ENCODE results near the gene CT47A1. TPM values are rescaled to one million over a fixed set of nuclear protein-coding genes. Genes with fewer than 3 reads are reported as not detected.

Gene CT47A1
- total and polyA plus RNA-seq, 2 of the 4 experiments (the other 2 are of a cell fraction) = not detected

GRCh38 chrX:121000589-121000988 is 15.0 kb upstream of the CT47A1 start:
- no peak overlapping the region for H3K27ac ChIP-seq (ENCODE audit: insufficient read depth, low read length)
- no peak overlapping the region for H3K23ac ChIP-seq (ENCODE audit: low read depth, low read length)
- no peaks in the 10 kb centered on the region for H3K9me3 ChIP-seq (ENCODE audit: control insufficient read depth, insufficient read depth, low read length)
- H4K20me1 ChIP-seq (ENCODE audit: insufficient read depth, low read length) = no peaks in the 10 kb centered on the region
- no peaks in the 10 kb centered on the region for H3K36me3 ChIP-seq (ENCODE audit: control insufficient read depth, insufficient read depth, low read length)
- no peak overlapping the region for H3K18ac ChIP-seq (ENCODE audit: low read depth, low read length)
- BruUV-seq (replicated peaks) = no TSS peak
- H3K4me1 ChIP-seq (ENCODE audit: control insufficient read depth, insufficient read depth, low read length) = no peaks in the 10 kb centered on the region
- no peak overlapping the region for H4K8ac ChIP-seq (ENCODE audit: low read depth in 2 of 2, low read length in 2 of 2)
- no peaks in the 10 kb centered on the region for H3K27me3 ChIP-seq (ENCODE audit: control insufficient read depth, insufficient read depth, low read length)
- H2BK120ac ChIP-seq (ENCODE audit: low read depth, low read length) = no peak overlapping the region
- H2BK15ac ChIP-seq (ENCODE audit: low read depth, low read length) = no peak overlapping the region
- ATAC-seq (ENCODE audit: low read depth) (no peak), DNase-seq (no peak)
- no peak overlapping the region for H2AFZ ChIP-seq (replicated peaks; ENCODE audit: low read length, poor library complexity)
- no peaks in the 10 kb centered on the region for H3K9me1 ChIP-seq (ENCODE audit: insufficient read depth, low read length)
- no peak overlapping the region for H3K4ac ChIP-seq (ENCODE audit: low read depth, low read length)
- no peaks in the 10 kb centered on the region for H3K79me1 ChIP-seq (ENCODE audit: low read depth in 1 of 2, low read length in 2 of 2)
- no peak overlapping the region for H3K9ac ChIP-seq (ENCODE audit: low read depth, low read length)
- no peak overlapping the region for H2AK9ac ChIP-seq (replicated peaks; ENCODE audit: low read depth, low read length, poor library complexity)
- in situ Hi-C loops (cut with MboI; ENCODE audit: low sequenced_read_pairs) = no loop called here
- H4K5ac ChIP-seq (ENCODE audit: low read depth, low read length) = no peak overlapping the region
- H2AK5ac ChIP-seq (ENCODE audit: low read depth, low read length) = no peak overlapping the region
- H2BK20ac ChIP-seq (ENCODE audit: low read depth, low read length) = no peak overlapping the region
- H3K14ac ChIP-seq (replicated peaks; ENCODE audit: low read depth, low read length) = no peak overlapping the region
- H3K56ac ChIP-seq (ENCODE audit: extremely low read depth, insufficient read depth, low read length) = no peak overlapping the region
- ChIA-PET POLR2A (ENCODE audit: unreplicated experiment) (no interaction called here), CTCF (no interaction called here)
- TF ChIP-seq RCOR1 (IDR thresholded peaks at IDR 0.05; ENCODE audit: insufficient replicate concordance, low read length) (no peak), MAFK (IDR thresholded peaks at IDR 0.05; ENCODE audit: low read depth, low read length) (no peak), NFE2L2 (IDR thresholded peaks at IDR 0.05; ENCODE audit: low read depth, low read length) (no peak), CEBPB (IDR thresholded peaks at IDR 0.05; ENCODE audit: low read depth, low read length) (no peak), CHD1 (IDR thresholded peaks at IDR 0.05; ENCODE audit: low read depth, low read length) (no peak), MAZ (IDR thresholded peaks at IDR 0.05; ENCODE audit: borderline replicate concordance, low read depth, low read length) (no peak), BHLHE40 (IDR thresholded peaks at IDR 0.05; ENCODE audit: low read depth, low read length) (no peak), FOS (IDR thresholded peaks at IDR 0.05; ENCODE audit: low read depth, low read length) (no peak), CTCF (conservative IDR thresholded peaks at IDR 0.05; ENCODE audit: low read depth, low read length) (no peak), POLR2A (IDR thresholded peaks at IDR 0.05; ENCODE audit: low read depth, low read length) (no peak), RAD21 (IDR thresholded peaks at IDR 0.05; ENCODE audit: low read length) (no peak), SMC3 (IDR thresholded peaks at IDR 0.05; ENCODE audit: low read depth, low read length) (no peak), ELK1 (IDR thresholded peaks at IDR 0.05; ENCODE audit: borderline replicate concordance, low read depth, low read length) (no peak), USF2 (IDR thresholded peaks at IDR 0.05; ENCODE audit: low read depth, low read length) (no peak), MXI1 (IDR thresholded peaks at IDR 0.05; ENCODE audit: borderline replicate concordance, low read depth, low read length) (no peak), RFX5 (IDR thresholded peaks at IDR 0.05; ENCODE audit: low read depth, low read length) (no peak)
- H3K4me2 ChIP-seq (ENCODE audit: low read depth, low read length) = no peak overlapping the region
- no CpG with 5 or more reads among the region's 4 CpGs for WGBS, 2 experiments (ENCODE audit: extremely low coverage in 2 of 2, insufficient read length in 1 of 2)
- intact Hi-C loops (cut with micrococcal nuclease) = no loop called here
- H3K4me3 ChIP-seq (ENCODE audit: insufficient read depth, low read depth, low read length) = no peak overlapping the region
- H2BK5ac ChIP-seq (ENCODE audit: low read depth, low read length, poor library complexity, severe bottlenecking) = no peak overlapping the region
- H4K91ac ChIP-seq (ENCODE audit: insufficient read depth, low read depth, low read length) = no peak overlapping the region
- dilution Hi-C loops (cut with HindIII; ENCODE audit: low sequenced_read_pairs, unreplicated experiment) = no loop called here

Data from IMR-90 (cell line).